HepG2 (cell line): Measurements from ENCODE around the gene ZBTB46. TPM values are rescaled to one million over a fixed set of nuclear protein-coding genes. Genes with fewer than 3 reads are reported as not detected.

Experiments
- ATAC-seq: fragments of 200-7000 bp; cut with Tn5 transposase; 3 replicates; pipeline ENCODE4 v1.9.1; 2020; ENCODE audit warnings: mild to moderate bottlenecking, moderate library complexity
- BruUV-seq: library from RNA; stranded (reverse); fragments of 400-500 nt; replicated peaks from 2 replicates; lab custom pipeline; 2021; lab: Mats Ljungman, UMichigan
- CTCF ChIA-PET: fragments of 300-600 bp; formaldehyde crosslinking; extraction: SDS; loops from one replicate; lab custom pipeline; 2021; ENCODE audit warnings: low total read pairs, inconsistent platforms, low intra/inter-chr PET ratio; lab: Yijun Ruan, JAX
- POLR2A ChIA-PET: fragments of 350-600 bp; sonication (Branson Sonifier 250); formaldehyde crosslinking; loops from one replicate; lab custom pipeline; 2020; ENCODE audit warnings: antibody characterized with exemption, inconsistent platforms; lab: Yijun Ruan, JAX
- DNase-seq: peaks from one replicate; pipeline ENCODE4 v3.0.0-alpha.2; 2015; ENCODE audit warnings: low spot score
- FAIRE-seq: peaks from 3 replicates; lab custom pipeline; 2011; peaks lifted over from hg19 to GRCh38; lab: Jason Lieb, UNC
- H2AFZ ChIP-seq: one replicate; pipeline ENCODE4 v1.6.1; 2011; ENCODE audit warnings: low read length, inconsistent platforms
- H3K27ac ChIP-seq: fragments of 300-600 bp; 3 replicates; pipeline ENCODE4 v1.8.0; 2011; ENCODE audit warnings: mixed run types, mild to moderate bottlenecking, mixed read lengths, low read length, inconsistent platforms; ENCODE audit not compliant: insufficient read depth; ENCODE audit errors: extremely low read length
- H3K27me3 ChIP-seq, 2 experiments: fragments of 200-600 bp in 1 of 2; 2 replicates in 1 of 2; 3 replicates in 1 of 2; pipeline versions ENCODE4 v1.6.0 to v1.8.0; 2011; ENCODE audit warnings: low read length in 2 of 2, mild to moderate bottlenecking in 2 of 2, moderate library complexity in 2 of 2, inconsistent platforms in 1 of 2; ENCODE audit not compliant: insufficient read depth in 2 of 2, control insufficient read depth in 1 of 2
- H3K36me3 ChIP-seq, 2 experiments: fragments of 200-600 bp in 1 of 2; replicated peaks in 1 of 2; 2 replicates in 1 of 2; 3 replicates in 1 of 2; pipeline versions ENCODE4 v1.5.1 to v1.8.0; 2011; ENCODE audit warnings: low read length in 2 of 2, inconsistent platforms in 1 of 2; ENCODE audit not compliant: insufficient read depth in 2 of 2, control insufficient read depth in 1 of 2
- H3K4me1 ChIP-seq: 2 replicates; pipeline ENCODE4 v1.5.1; 2012; ENCODE audit warnings: low read length, inconsistent platforms; ENCODE audit not compliant: insufficient read depth
- H3K4me2 ChIP-seq: 2 replicates; pipeline ENCODE4 v1.6.0; 2011; ENCODE audit warnings: low read depth, low read length, inconsistent platforms
- H3K4me3 ChIP-seq, 3 experiments: fragments of 200-600 bp in 1 of 3; sonication (generic), shearing (Covaris generic) in 1 of 3; replicated peaks in 1 of 3; 2 replicates each; pipeline ENCODE4 v1.5.1; 2011 to 2016; ENCODE audit warnings: low read length in 3 of 3, inconsistent platforms in 2 of 3, low read depth in 2 of 3, mild to moderate bottlenecking in 2 of 3, control low read depth in 1 of 3, mixed read lengths in 1 of 3; ENCODE audit not compliant: insufficient read depth in 1 of 3
- H3K79me2 ChIP-seq: one replicate; pipeline ENCODE4 v1.6.1; 2011; ENCODE audit warnings: low read length, inconsistent platforms; ENCODE audit not compliant: insufficient read depth
- H3K9ac ChIP-seq: 2 replicates; pipeline ENCODE4 v1.6.0; 2011; ENCODE audit warnings: mild to moderate bottlenecking, low read depth, low read length, inconsistent platforms; ENCODE audit not compliant: insufficient read depth
- H3K9me3 ChIP-seq: 2 replicates; pipeline ENCODE4 v1.5.1; 2012; ENCODE audit warnings: mild to moderate bottlenecking, low read length
- H4K20me1 ChIP-seq: 2 replicates; pipeline ENCODE4 v1.6.0; 2011; ENCODE audit warnings: inconsistent platforms, mild to moderate bottlenecking, low read length, moderate library complexity; ENCODE audit not compliant: insufficient read depth
- AKAP8 ChIP-seq: sonication (generic); formaldehyde crosslinking; IDR thresholded peaks from 2 replicates; pipeline ENCODE4 v1.5.1; 2020; ENCODE audit warnings: mild to moderate bottlenecking, missing genetic modification reagents
- CBX2 ChIP-seq, 2 experiments: fragments of 200-600 bp in 1 of 2; sonication (generic); formaldehyde crosslinking in 1 of 2; IDR thresholded peaks; 2 replicates each; pipeline versions ENCODE4 v1.7.0 to v1.8.1; 2018 to 2022; ENCODE audit warnings: low read depth in 2 of 2, low read length in 1 of 2, mild to moderate bottlenecking in 1 of 2, missing genetic modification reagents in 1 of 2
- FOXP4 ChIP-seq: sonication (generic); formaldehyde crosslinking; IDR thresholded peaks from 2 replicates; pipeline ENCODE4 v1.4.0; 2020; ENCODE audit warnings: missing genetic modification reagents
- HMGA1 ChIP-seq: sonication (generic); formaldehyde crosslinking; conservative IDR thresholded peaks from 2 replicates; pipeline ENCODE4 v1.4.0; 2020; ENCODE audit warnings: missing genetic modification reagents
- MYC ChIP-seq: sonication (generic); formaldehyde crosslinking; IDR thresholded peaks from 2 replicates; pipeline ENCODE4 v1.9.0; 2021; ENCODE audit warnings: missing genetic modification reagents, borderline replicate concordance
- NFATC3 ChIP-seq: sonication (generic); formaldehyde crosslinking; IDR thresholded peaks from 2 replicates; pipeline ENCODE4 v1.5.1; 2020; ENCODE audit warnings: mild to moderate bottlenecking, missing genetic modification reagents
- PITX1 ChIP-seq: sonication (generic); formaldehyde crosslinking; IDR thresholded peaks from 2 replicates; pipeline ENCODE4 v1.5.1; 2020; ENCODE audit warnings: mild to moderate bottlenecking, missing genetic modification reagents
- SALL2 ChIP-seq: sonication (generic); formaldehyde crosslinking; IDR thresholded peaks from 2 replicates; pipeline ENCODE4 v1.8.1; 2023; ENCODE audit warnings: mild to moderate bottlenecking, missing genetic modification reagents, inconsistent platforms
- SOX13 ChIP-seq, 3 experiments: fragments of 450-650 bp in 1 of 3; sonication (generic) in 1 of 3; formaldehyde crosslinking in 1 of 3; IDR thresholded peaks in 2 of 3; conservative IDR thresholded peaks in 1 of 3; 2 replicates each; pipeline versions ENCODE4 v1.5.0 to v1.6.1; 2016 to 2020; ENCODE audit warnings: antibody characterized with exemption in 1 of 3, mild to moderate bottlenecking in 1 of 3, missing compliant biosample characterization in 1 of 3, missing genetic modification reagents in 1 of 3, moderate library complexity in 1 of 3
- THAP11 ChIP-seq: IDR thresholded peaks from 2 replicates; pipeline ENCODE4 v1.6.1; 2016; ENCODE audit warnings: missing biosample characterization, missing genetic modification reagents
- THRA ChIP-seq: sonication (generic); formaldehyde crosslinking; IDR thresholded peaks from 2 replicates; pipeline ENCODE4 v1.4.0; 2020; ENCODE audit warnings: missing genetic modification reagents, borderline replicate concordance
- ZNF337 ChIP-seq: sonication (generic); formaldehyde crosslinking; IDR thresholded peaks from 2 replicates; pipeline ENCODE4 v1.5.1; 2020; ENCODE audit warnings: missing genetic modification reagents, low read depth, mild to moderate bottlenecking, borderline replicate concordance
- ZNF383 ChIP-seq: sonication (generic); formaldehyde crosslinking; IDR thresholded peaks from 2 replicates; pipeline ENCODE4 v1.4.0; 2020; ENCODE audit warnings: missing genetic modification reagents, mild to moderate bottlenecking, borderline replicate concordance
- ZNF614 ChIP-seq: IDR thresholded peaks from 2 replicates; pipeline ENCODE4 v1.6.1; 2018; ENCODE audit warnings: missing biosample characterization, missing genetic modification reagents, inconsistent platforms, borderline replicate concordance
- ZNF788 ChIP-seq: sonication (generic); formaldehyde crosslinking; IDR thresholded peaks from 2 replicates; pipeline ENCODE4 v1.5.0; 2020; ENCODE audit warnings: mild to moderate bottlenecking, missing genetic modification reagents, borderline replicate concordance
- WGBS: methylation state at CpG from one replicate; pipeline ENCODE4 v1.1.6; 2017; ENCODE audit warnings: low lambda C conversion rate; 5-methylcytosine and 5-hydroxymethylcytosine counted together
- in situ Hi-C: cut with HindIII; loops from 2 replicates; pipeline ENCODE4 v1.10.0; 2017; ENCODE audit warnings: low pct_unique_long_range_greater_than_20kb; ENCODE audit not compliant: extremely low pct_ligation_motif_present
- intact Hi-C: fragments of 100-400 bp; cut with micrococcal nuclease; formaldehyde crosslinking; loops from one replicate; pipeline ENCODE4 v1.10.0; 2022; ENCODE audit not compliant: unreplicated experiment
- polyA plus RNA-seq, 8 experiments: library from polyadenylated mRNA; depleted of rRNA in 3 of 8; stranded (reverse) in 7 of 8; unstranded in 1 of 8; fragments of >200 nt; fragmentation: Illumina TruSeq in 4 of 8; extraction: Trizol in 4 of 8; gene quantifications; 2 replicates each; pipeline versions ENCODE4 v1.2.1 to v1.2.3, GENCODE V29; 2011 to 2016; ENCODE audit warnings: low read depth in 4 of 8, missing spikeins in 1 of 8, mixed read lengths in 1 of 8; ENCODE audit not compliant: insufficient read depth in 1 of 8
- total RNA-seq, 5 experiments: library from RNA; depleted of rRNA; stranded (reverse); fragments of >200 nt; fragmentation: Illumina TruSeq; extraction: Trizol; gene quantifications; 2 replicates each; pipeline ENCODE4 v1.2.3, GENCODE V29; 2016; ENCODE audit warnings: low read depth in 1 of 5

Gene ZBTB46
- total and polyA plus RNA-seq, 2 of the 13 experiments (the other 11 are each of a cell fraction or from before 2014, with no cell fraction given), result 1.6 to 13.5 TPM

- intact Hi-C loops, result no loop called here
- in situ Hi-C loops, result no loop called here
- Histone ChIP-seq H3K27ac (no peak overlapping the region), H2AFZ (no peak overlapping the region), H3K4me3 (peak overlapping the region; percentile 60 to 83 (median 66)), H4K20me1 (no peaks in the 10 kb centered on the region), H3K9me3 (no peaks in the 10 kb centered on the region), H3K27me3 (peaks cover 3 to 11% of the 10 kb centered on the region in 2 experiments; a peak in 4 of 5 replicates), H3K79me2 (no peaks in the 10 kb centered on the region), H3K9ac (peak overlapping the region; percentile 68), H3K4me1 (peaks cover 55% of the 10 kb centered on the region), H3K36me3 (no peaks in the 10 kb centered on the region), H3K4me2 (peak overlapping the region; percentile 93)
- FAIRE-seq, result no peak
- no TSS peak for BruUV-seq
- peak; percentile 36 for ATAC-seq
- no peak for DNase-seq
- 21% methylated on average over 6 of the region's 17 CpGs for WGBS
- ChIA-PET POLR2A (interaction anchor here (0.6 to 3.7 kb wide), 8 partner anchors 11 to 202 kb away, joined by 3 to 59 read pairs (median 6); partner anchors contain the start of genes ARFRP1, TPD52L2 and ZGPAT), CTCF (no interaction called here)
- TF ChIP-seq SOX13 (IDR thresholded peaks at IDR 0.05), result 0 out of 2 replicates have a peak, but pooled peaks have one; percentile 19
- peak in 1 of 2 experiments; percentile 49; a peak in 2 of 4 replicates for TF ChIP-seq SOX13 (CRISPR knock-in tag; conservative IDR thresholded peaks at IDR 0.05 in 1 of 2, IDR thresholded peaks at IDR 0.05 in 1 of 2)
- peak; percentile 83 for TF ChIP-seq AKAP8
- TF ChIP-seq CBX2 (IDR thresholded peaks at IDR 0.05; ENCODE audit: low read depth, low read length), result no peak
- TF ChIP-seq CBX2 (CRISPR knock-in tag; IDR thresholded peaks at IDR 0.05; ENCODE audit: low read depth), result no peak
- peak; percentile 59 for TF ChIP-seq MYC (CRISPR knock-in tag)
- TF ChIP-seq NFATC3 (CRISPR knock-in tag), result peak; percentile 18; the same call in 1 of the 2 replicates
- peak; percentile 24; the same call in 1 of the 2 replicates for TF ChIP-seq THAP11 (CRISPR knock-in tag)
- TF ChIP-seq SALL2 (CRISPR knock-in tag), result peak; percentile 70
- TF ChIP-seq ZNF383 (CRISPR knock-in tag), result peak; percentile 60; the same call in 1 of the 2 replicates
- peak; percentile 35; the same call in 1 of the 2 replicates for TF ChIP-seq THRA (CRISPR knock-in tag)
- TF ChIP-seq ZNF788 (CRISPR knock-in tag), result peak; percentile 15; the same call in 1 of the 2 replicates
- no peak for TF ChIP-seq HMGA1 (CRISPR knock-in tag)
- TF ChIP-seq FOXP4 (CRISPR knock-in tag), result peak; percentile 28; the same call in 1 of the 2 replicates
- peak; percentile 33; the same call in 1 of the 2 replicates for TF ChIP-seq ZNF614 (CRISPR knock-in tag)
- TF ChIP-seq PITX1 (CRISPR knock-in tag), result peak; percentile 57; the same call in 1 of the 2 replicates
- peak; percentile 71; the same call in 1 of the 2 replicates for TF ChIP-seq ZNF337 (CRISPR knock-in tag)
Measured at GRCh38 chr20:63854069-63854765, 23.2 kb upstream of the ZBTB46 start.
